GM19238 (cell line): Measurements from ENCODE around the gene RBM20.
"Not testable (repeated sequence)": the region's sequence is repeated elsewhere in the genome, so short reads cannot be mapped to it uniquely, and the experiment has no call there.

ENCODE experiments used
- DNase-seq: peaks from one replicate; pipeline ENCODE4 v3.0.0; 2011; ENCODE audit warnings: low spot score; ENCODE audit not compliant: insufficient read length

The RBM20 gene

GRCh38 chr10:110648692-110649346 is 4.7 kb downstream of the RBM20 start:
- DNase-seq: no peak

GRCh38 chr10:110649347-110650264 is 5.5 kb downstream of the RBM20 start:
- no peak for DNase-seq

- DNase-seq: no peak
Observed at GRCh38 chr10:110650265-110650668, 6.1 kb downstream of the RBM20 start.

- peak; percentile 31 for DNase-seq
Observed at GRCh38 chr10:110651044-110651958, 7.2 kb downstream of the RBM20 start.

GRCh38 chr10:110652475-110653118 is 8.5 kb downstream of the RBM20 start:
- DNase-seq: no peak

GRCh38 chr10:110655320-110655719 is 11.2 kb downstream of the RBM20 start:
- no peak for DNase-seq

- no peak for DNase-seq
Observed at GRCh38 chr10:110656612-110657011, 12.5 kb downstream of the RBM20 start.

GRCh38 chr10:110657973-110658691 is 14.0 kb downstream of the RBM20 start:
- DNase-seq: no peak

- no peak for DNase-seq
Observed at GRCh38 chr10:110659558-110659957, 15.4 kb downstream of the RBM20 start.

- not testable (repeated sequence) for DNase-seq
Observed at GRCh38 chr10:110660289-110660688, 16.2 kb downstream of the RBM20 start.

GRCh38 chr10:110661292-110661691 is 17.2 kb downstream of the RBM20 start:
- DNase-seq: no peak

- no peak for DNase-seq
Observed at GRCh38 chr10:110664483-110665420, 20.6 kb downstream of the RBM20 start.

- not testable (repeated sequence) for DNase-seq
Observed at GRCh38 chr10:110666259-110666658, 22.1 kb downstream of the RBM20 start.

- no peak for DNase-seq
Observed at GRCh38 chr10:110666673-110667072, 22.5 kb downstream of the RBM20 start.

- DNase-seq: no peak
Observed at GRCh38 chr10:110667620-110668343, 23.6 kb downstream of the RBM20 start.

GRCh38 chr10:110668443-110668842 is 24.3 kb downstream of the RBM20 start:
- DNase-seq: no peak

- no peak for DNase-seq
Observed at GRCh38 chr10:110670335-110670734, 26.2 kb downstream of the RBM20 start.

- peak; percentile 79 for DNase-seq
Observed at GRCh38 chr10:110671788-110672579, 27.8 kb downstream of the RBM20 start.
